ENCODE results near the gene BIVM. TPM values are rescaled to one million over a fixed set of nuclear protein-coding genes. Genes with fewer than 3 reads are reported as not detected.

BIVM gene
- total and polyA plus RNA-seq, 5 experiments from 2014 or later: 4.5 to 12.1 (median 8.7) TPM

DNA sequence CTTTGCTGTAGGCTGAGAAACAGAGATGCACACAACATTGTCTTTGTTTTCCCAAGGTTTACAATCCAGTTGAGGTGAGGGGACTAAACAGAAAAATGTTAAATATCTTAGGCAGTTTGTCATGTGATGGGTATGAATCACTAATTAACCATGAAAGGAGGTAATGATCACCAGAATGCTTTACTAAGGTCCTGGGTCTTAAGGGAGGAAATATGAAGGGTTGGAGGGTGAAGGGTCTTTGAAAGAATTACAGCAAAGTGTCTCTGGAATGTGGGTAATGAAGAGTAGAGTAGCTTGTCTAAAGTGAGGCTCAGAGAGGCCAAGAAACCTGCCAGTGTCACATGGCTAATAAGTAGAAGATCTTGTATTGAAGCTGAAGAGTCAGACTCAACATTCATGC, 19.0 kb downstream of the BIVM start:
- POLR2A ChIA-PET: no interaction called here
- H3K9me3 Mint-ChIP-seq: peaks cover 0 to 2% (median 0%) of the 10 kb centered on the region in 9 donors

GRCh38 chr13:102825400-102825799, 26.5 kb downstream of the BIVM start:
- Mint-ChIP-seq H3K27ac (no peak overlapping the region), H3K4me3 (no peak overlapping the region), H3K36me3 (peaks cover 6 to 33% (median 24%) of the 10 kb centered on the region in 3 donors), H3K27me3 (no peaks in the 10 kb centered on the region), H3K4me1 (no peaks in the 10 kb centered on the region), H3K9me3 (peaks cover 0 to 2% (median 0%) of the 10 kb centered on the region in 9 donors)
- DNase-seq: no peak
- POLR2A ChIA-PET: no interaction called here
- ATAC-seq: no peak

More for the DNA sequence above, 19.0 kb downstream of the BIVM start:
- Mint-ChIP-seq H3K27me3 (no peaks in the 10 kb centered on the region), H3K36me3 (peaks cover 3 to 48% (median 28%) of the 10 kb centered on the region in 3 donors), H3K4me1 (peaks cover 9 to 12% (median 11%) of the 10 kb centered on the region in 4 donors), H3K27ac (no peak overlapping the region), H3K4me3 (no peak overlapping the region)
- DNase-seq (no peak), ATAC-seq (no peak)

DNA sequence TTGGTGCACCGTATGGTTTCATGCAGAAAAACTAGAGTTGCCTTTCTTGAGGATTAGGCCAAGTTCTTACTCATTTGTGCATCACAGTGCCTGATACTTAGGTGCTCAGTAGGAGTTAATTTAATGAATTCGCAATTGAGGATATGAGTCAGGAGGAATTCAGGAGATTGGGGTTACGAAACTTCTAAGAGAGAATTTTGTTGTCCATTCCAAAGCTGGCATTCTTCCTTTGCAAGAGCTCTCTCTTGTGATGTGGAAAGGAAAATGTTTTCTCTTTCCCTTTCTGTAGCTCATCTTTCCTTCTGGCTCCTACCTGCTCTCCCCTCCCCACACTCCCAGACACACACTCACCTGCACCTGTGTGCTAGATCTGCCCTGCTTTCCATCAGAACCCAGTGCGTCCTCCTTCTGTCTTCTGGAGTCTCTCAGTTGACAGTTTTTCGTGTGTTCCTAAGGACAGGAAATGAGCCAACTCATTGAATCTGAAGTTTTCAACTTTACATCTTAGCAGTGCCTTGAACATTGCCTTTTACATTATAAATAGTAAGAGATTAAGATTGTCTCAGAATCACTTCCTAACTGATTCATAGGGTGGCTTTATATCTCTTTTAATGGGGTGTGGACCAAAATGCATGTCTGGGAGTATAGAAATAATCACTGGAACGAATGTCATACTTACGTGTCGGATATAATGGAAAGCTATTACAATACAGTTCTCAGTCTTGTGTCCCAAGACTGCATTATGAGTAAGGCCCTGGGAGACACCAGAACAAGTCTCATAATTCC, 27.2 kb downstream of the BIVM start:
- peak overlapping the region in 1 of 10 donors; percentile 54 for H3K27ac Mint-ChIP-seq
- no peaks in the 10 kb centered on the region for H3K4me1 Mint-ChIP-seq
- no peak overlapping the region for H3K4me3 Mint-ChIP-seq
- POLR2A ChIA-PET: no interaction called here
- ATAC-seq: no peak
- peaks cover 6 to 31% (median 24%) of the 10 kb centered on the region in 3 donors for H3K36me3 Mint-ChIP-seq
- DNase-seq: no peak
- H3K9me3 Mint-ChIP-seq: peaks cover 0 to 2% (median 0%) of the 10 kb centered on the region in 9 donors
- H3K27me3 Mint-ChIP-seq: no peaks in the 10 kb centered on the region

DNA sequence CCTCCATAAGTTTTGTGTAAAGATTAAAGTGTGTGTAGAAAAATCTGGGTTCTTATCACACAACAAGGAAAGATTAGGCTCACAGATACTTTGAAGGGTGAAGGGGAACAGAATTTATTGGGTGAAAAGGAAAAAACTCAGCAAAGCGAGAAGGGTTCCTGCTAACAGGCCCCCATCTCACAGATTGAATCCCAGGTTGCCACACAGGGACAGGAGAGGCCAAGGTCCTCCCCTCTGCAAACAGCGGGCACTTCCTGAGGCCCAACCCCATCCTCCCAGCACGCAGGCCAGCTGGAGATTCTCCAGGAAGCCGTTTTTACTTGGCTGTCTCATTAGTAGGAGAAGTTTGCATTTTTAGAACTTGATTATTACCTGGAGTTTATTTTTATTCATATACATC, 31.7 kb downstream of the BIVM start:
- no peaks in the 10 kb centered on the region for H3K9me3 Mint-ChIP-seq
- H3K4me1 Mint-ChIP-seq: peaks cover 0 to 5% (median 0%) of the 10 kb centered on the region in 4 donors
- no peak for ATAC-seq
- DNase-seq: no peak
- H3K27me3 Mint-ChIP-seq: no peaks in the 10 kb centered on the region
- H3K27ac Mint-ChIP-seq: no peak overlapping the region
- POLR2A ChIA-PET: no interaction called here
- H3K4me3 Mint-ChIP-seq: no peak overlapping the region
- H3K36me3 Mint-ChIP-seq: peaks cover 0 to 25% (median 3%) of the 10 kb centered on the region in 3 donors

GRCh38 chr13:102836471-102836870, 37.6 kb downstream of the BIVM start:
- Mint-ChIP-seq H3K36me3 (peaks cover 0 to 40% (median 5%) of the 10 kb centered on the region in 3 donors), H3K9me3 (no peaks in the 10 kb centered on the region), H3K4me1 (peaks cover 0 to 3% (median 0%) of the 10 kb centered on the region in 4 donors), H3K27ac (no peak overlapping the region), H3K27me3 (no peaks in the 10 kb centered on the region), H3K4me3 (no peak overlapping the region)
- ATAC-seq (no peak), DNase-seq (no peak)
- POLR2A ChIA-PET: interaction anchor here (1.0 kb wide), 1 partner anchor 10 kb away, joined by 3 read pairs; the partner anchor contains the start of gene ERCC5

DNA sequence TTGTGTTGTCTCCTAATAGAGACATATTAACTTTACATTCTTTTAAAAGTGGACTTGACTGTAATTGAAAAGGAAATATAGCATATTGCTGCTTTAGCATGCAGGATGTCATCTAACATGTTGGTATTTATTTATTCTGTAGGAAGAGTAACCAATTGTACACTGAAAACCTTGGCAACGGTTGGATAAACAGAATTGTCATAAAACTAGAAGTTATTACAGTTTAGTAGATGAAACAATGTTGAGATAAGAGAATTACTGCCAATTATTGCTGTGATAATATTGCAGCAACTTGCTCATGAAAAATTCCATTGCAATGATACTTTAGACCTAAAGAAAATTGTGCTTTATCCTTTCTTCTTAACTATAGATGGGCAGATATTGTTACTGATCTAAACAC, 39.4 kb downstream of the BIVM start:
- ATAC-seq (no peak), DNase-seq (no peak)
- POLR2A ChIA-PET: no interaction called here
- no peak overlapping the region for H3K4me3 Mint-ChIP-seq
- no peaks in the 10 kb centered on the region for H3K9me3 Mint-ChIP-seq
- peaks cover 0 to 35% (median 5%) of the 10 kb centered on the region in 3 donors for H3K36me3 Mint-ChIP-seq
- no peaks in the 10 kb centered on the region for H3K27me3 Mint-ChIP-seq
- no peak overlapping the region for H3K27ac Mint-ChIP-seq
- H3K4me1 Mint-ChIP-seq: no peaks in the 10 kb centered on the region

DNA sequence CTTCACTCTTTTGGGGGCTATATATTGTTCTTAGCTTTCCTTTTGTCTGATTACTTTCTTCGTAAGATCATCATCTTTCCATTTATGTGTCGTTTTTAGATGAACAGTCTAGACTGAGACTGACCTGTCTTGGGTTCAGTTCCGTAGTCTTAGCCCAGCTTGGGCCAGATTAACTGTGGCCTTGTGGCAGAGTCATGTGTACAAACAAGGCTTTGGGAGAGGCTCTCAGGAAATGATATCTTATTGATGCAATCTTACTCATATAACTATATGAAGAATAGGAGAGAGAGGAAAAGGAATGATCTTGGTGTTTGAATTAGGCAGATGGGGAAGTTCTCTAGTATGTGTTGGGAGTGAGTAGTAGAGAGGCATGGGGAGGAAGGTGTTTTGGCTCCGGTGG, 40.1 kb downstream of the BIVM start:
- Mint-ChIP-seq H3K4me1 (peaks cover 0 to 3% (median 0%) of the 10 kb centered on the region in 4 donors), H3K36me3 (peaks cover 0 to 35% (median 5%) of the 10 kb centered on the region in 3 donors), H3K27me3 (no peaks in the 10 kb centered on the region), H3K9me3 (no peaks in the 10 kb centered on the region), H3K27ac (peak overlapping the region in 1 of 10 donors; percentile 0), H3K4me3 (no peak overlapping the region)
- POLR2A ChIA-PET: no interaction called here
- DNase-seq (no peak), ATAC-seq (no peak)

DNA sequence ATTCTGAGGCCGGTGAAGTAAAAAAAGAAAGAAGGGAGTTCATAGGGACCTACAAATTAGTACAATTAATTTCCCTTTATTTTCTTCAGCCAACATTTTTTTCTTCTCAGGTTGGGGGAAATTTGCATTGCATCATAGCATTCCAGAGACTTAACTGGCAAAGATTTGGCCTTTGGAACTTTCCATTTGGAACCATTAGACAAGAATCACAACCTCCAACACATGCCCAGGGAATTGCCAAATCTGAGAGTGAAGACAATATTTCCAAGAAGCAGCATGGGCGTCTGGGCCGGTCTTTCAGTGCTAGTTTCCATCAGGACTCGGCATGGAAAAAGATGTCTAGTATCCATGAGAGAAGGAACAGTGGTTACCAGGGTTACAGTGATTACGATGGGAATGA, 40.5 kb downstream of the BIVM start:
- no peak for ATAC-seq
- no peak overlapping the region for H3K4me3 Mint-ChIP-seq
- peaks cover 0 to 33% (median 5%) of the 10 kb centered on the region in 3 donors for H3K36me3 Mint-ChIP-seq
- H3K9me3 Mint-ChIP-seq: no peaks in the 10 kb centered on the region
- POLR2A ChIA-PET: no interaction called here
- H3K4me1 Mint-ChIP-seq: peaks cover 0 to 6% (median 1%) of the 10 kb centered on the region in 4 donors
- no peak overlapping the region for H3K27ac Mint-ChIP-seq
- no peak for DNase-seq
- no peaks in the 10 kb centered on the region for H3K27me3 Mint-ChIP-seq

DNA sequence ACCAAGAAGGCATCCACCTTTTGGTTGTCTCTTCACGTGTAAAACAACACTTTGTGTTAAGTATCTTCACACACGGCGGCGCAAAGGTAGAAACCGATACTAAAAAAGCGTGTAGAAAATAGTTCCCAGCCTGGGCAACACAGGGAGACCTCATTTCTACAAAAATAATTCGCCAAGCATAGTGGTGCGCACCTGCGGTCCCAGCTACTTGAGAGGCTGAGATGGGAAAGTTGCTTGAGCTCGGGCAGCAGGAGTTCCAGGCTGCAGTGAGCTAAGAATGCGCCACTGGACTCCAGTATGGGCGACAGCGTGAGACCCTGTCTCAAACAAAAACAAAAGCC, 46.3 kb downstream of the BIVM start:
- Mint-ChIP-seq H3K4me3 (peak overlapping the region; percentile 87 to 99 (median 96)), H3K9me3 (peaks cover 0 to 4% (median 0%) of the 10 kb centered on the region in 9 donors), H3K27ac (peak overlapping the region; percentile 90 to 100 (median 99)), H3K36me3 (peaks cover 0 to 14% (median 7%) of the 10 kb centered on the region in 3 donors), H3K4me1 (peaks cover 13 to 44% (median 40%) of the 10 kb centered on the region in 4 donors), H3K27me3 (peaks cover 0 to 3% (median 0%) of the 10 kb centered on the region in 5 donors)
- POLR2A ChIA-PET: interaction anchor here (0.8 to 7.0 kb wide), 17 partner anchors 8 to 451 kb away, joined by 3 to 302 read pairs (median 7); partner anchors contain the start of genes BIVM, POGLUT2, TEX30 and TPP2
- peak; percentile 45 to 56 for ATAC-seq
- DNase-seq: no peak

DNA sequence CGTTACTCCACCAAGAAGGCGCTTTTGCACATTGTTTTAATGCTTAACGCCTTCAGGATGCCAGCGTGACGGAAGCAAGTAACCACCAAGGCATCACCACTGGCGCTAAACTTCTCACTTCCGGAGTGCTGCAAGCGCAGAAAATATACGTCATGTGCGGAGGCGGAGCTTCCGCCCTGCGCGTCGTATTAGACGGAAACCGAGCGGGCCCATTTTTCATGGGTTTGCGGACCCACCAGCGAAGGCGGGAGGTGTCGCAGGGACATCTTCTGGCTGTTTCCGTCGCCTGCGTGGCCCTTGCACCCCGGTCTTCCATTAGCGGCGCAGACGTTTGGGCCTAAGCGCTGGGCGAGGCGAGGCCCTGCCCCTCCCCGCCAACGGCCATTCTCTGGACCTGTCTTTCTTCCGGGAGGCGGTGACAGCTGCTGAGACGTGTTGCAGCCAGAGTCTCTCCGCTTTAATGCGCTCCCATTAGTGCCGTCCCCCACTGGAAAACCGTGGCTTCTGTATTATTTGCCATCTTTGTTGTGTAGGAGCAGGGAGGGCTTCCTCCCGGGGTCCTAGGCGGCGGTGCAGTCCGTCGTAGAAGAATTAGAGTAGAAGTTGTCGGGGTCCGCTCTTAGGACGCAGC, 46.8 kb downstream of the BIVM start, which contains the start of gene ERCC5:
Gene ERCC5, plus strand, starts transcription at position 403 of the 631 bp plus-strand sequence. CDS start 235 bp downstream, outside the sequence.
- Mint-ChIP-seq H3K27ac (peak within 1 kb of the TSS; percentile 90 to 100 (median 99)), H3K4me1 (peaks cover 18 to 49% (median 45%) of the 10 kb centered on the region in 4 donors), H3K27me3 (peaks cover 0 to 3% (median 0%) of the 10 kb centered on the region in 5 donors), H3K4me3 (peak within 1 kb of the TSS; percentile 87 to 99 (median 96)), H3K36me3 (peaks cover 0 to 17% (median 7%) of the 10 kb centered on the region in 3 donors), H3K9me3 (peaks cover 0 to 4% (median 0%) of the 10 kb centered on the region in 9 donors)
- ATAC-seq (peak; percentile 77), DNase-seq (peak; percentile 84 to 99 (median 96))
- POLR2A ChIA-PET: interaction anchor here (0.8 to 7.0 kb wide), 23 partner anchors 9 to 451 kb away, joined by 3 to 302 read pairs (median 5); partner anchors contain the start of genes BIVM, POGLUT2, TEX30 and TPP2

DNA sequence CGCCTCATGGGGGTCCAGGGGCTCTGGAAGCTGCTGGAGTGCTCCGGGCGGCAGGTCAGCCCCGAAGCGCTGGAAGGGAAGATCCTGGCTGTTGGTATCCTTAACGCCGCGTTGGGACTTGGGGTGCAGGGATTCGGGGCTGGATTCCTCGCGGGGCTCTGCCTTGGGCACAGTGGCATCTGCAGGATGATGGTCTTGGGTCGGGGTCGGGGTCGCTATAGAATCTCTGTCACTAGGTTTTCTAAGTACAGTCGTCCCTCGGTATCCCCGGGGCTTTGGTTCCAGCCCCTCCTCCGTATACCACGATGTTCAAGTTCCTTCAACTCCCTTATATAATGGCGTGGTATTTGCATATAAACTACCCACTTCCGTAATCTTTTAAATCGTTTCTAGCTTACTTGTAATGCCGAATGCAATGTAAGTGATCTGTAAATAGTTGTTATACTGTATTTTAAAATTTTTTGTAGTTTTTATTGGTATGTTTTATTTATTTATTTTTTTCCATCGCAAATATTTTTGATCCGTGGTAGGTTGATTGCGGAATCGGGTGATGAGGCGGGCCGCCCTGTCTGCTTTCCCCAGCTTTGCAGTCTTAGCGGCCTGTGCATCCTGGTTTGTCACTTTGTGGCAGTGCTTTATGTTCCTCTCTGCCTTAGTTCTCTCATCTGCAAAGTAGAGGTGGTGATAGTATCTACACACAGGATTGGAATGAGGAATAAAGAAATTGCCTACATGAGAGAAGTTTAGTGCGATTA, 47.5 kb downstream of the BIVM start:
- Mint-ChIP-seq H3K4me1 (peaks cover 18 to 50% (median 48%) of the 10 kb centered on the region in 4 donors), H3K36me3 (peaks cover 0 to 17% (median 7%) of the 10 kb centered on the region in 3 donors), H3K4me3 (peak overlapping the region; percentile 87 to 99 (median 96)), H3K9me3 (peaks cover 0 to 4% (median 0%) of the 10 kb centered on the region in 9 donors), H3K27me3 (peaks cover 0 to 3% (median 0%) of the 10 kb centered on the region in 5 donors), H3K27ac (peak overlapping the region; percentile 90 to 100 (median 99))
- POLR2A ChIA-PET: interaction anchor here (0.6 to 7.0 kb wide), 24 partner anchors 8 to 452 kb away, joined by 3 to 302 read pairs (median 4); partner anchors contain the start of genes BIVM, POGLUT2, TEX30 and TPP2
- DNase-seq (peak; percentile 26 to 75 (median 50)), ATAC-seq (peak; percentile 55 to 64)
